Activated T-cell treated with anti-CD3 and anti-CD28 coated beads, Interleukin-2, amount 50 U/mL, for 4 hours (primary cell): ENCODE measurements around the gene TMEM214. TPM values are rescaled to one million over a fixed set of nuclear protein-coding genes. Genes with fewer than 3 reads are reported as not detected.
A peak's percentile ranks its signal among the peaks of the same experiment; 100 is the strongest.

ENCODE experiments used
- ATAC-seq, 2 donors: fragments of 200-7000 bp; cut with Tn5 transposase; one replicate each; pipeline ENCODE4 v1.10.0; 2021
- DNase-seq: peaks from one replicate; pipeline ENCODE4 v3.0.0-alpha.2; 2020
- H3K27me3 Mint-ChIP-seq: one replicate; pipeline ENCODE4 v1.8.0; 2021; ENCODE audit warnings: low read depth, mixed read lengths
- H3K36me3 Mint-ChIP-seq: one replicate; pipeline ENCODE4 v1.8.0; 2022; ENCODE audit warnings: mixed read lengths; ENCODE audit not compliant: insufficient read depth
- H3K4me1 Mint-ChIP-seq: one replicate; pipeline ENCODE4 v1.8.0; 2021; ENCODE audit warnings: low read depth, mixed read lengths
- H3K4me3 Mint-ChIP-seq: one replicate; pipeline ENCODE4 v1.8.0; 2021; ENCODE audit warnings: mild to moderate bottlenecking, moderate library complexity, mixed read lengths
- H3K9me3 Mint-ChIP-seq: one replicate; pipeline ENCODE4 v1.8.0; 2021; ENCODE audit warnings: mixed read lengths
- total RNA-seq, 3 donors: library from RNA; stranded (reverse); gene quantifications; one replicate each; pipeline ENCODE4 v1.2.1, GENCODE V29; 2021

TMEM214 gene
- total RNA-seq, 3 donors from 2014 or later = 59.0 to 71.3 (median 60.4) TPM

GRCh38 chr2:27003007-27003406 is 29.8 kb upstream of the TMEM214 start:
- H3K36me3 Mint-ChIP-seq = peaks cover 2% of the 10 kb centered on the region
- no peak overlapping the region for H3K4me3 Mint-ChIP-seq
- no peaks in the 10 kb centered on the region for H3K4me1 Mint-ChIP-seq
- ATAC-seq (no peak), DNase-seq (no peak)
- H3K27me3 Mint-ChIP-seq = peaks cover 8% of the 10 kb centered on the region
- H3K9me3 Mint-ChIP-seq = no peaks in the 10 kb centered on the region

DNA sequence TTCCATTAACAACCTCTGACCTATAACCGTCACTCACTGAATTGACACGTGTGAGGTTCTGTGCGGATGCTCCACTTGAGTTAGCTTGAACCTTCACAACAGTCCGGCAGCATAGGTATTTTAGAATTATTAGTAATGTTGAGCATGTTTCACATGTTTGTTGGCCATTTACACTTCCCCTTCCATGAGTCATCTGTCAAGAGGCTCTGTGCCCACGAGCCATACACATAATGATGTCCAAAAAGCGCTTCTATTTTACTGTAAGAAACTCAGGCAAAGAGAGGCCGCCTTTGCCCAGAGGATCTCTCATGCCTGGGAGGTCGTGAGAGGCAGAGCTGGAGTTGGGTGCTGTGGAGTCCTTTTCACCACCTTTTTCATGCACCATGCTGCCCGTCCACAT is 28.9 kb upstream of the TMEM214 start:
- ATAC-seq (no peak), DNase-seq (no peak)
- Mint-ChIP-seq H3K36me3 (peaks cover 2% of the 10 kb centered on the region), H3K4me1 (no peaks in the 10 kb centered on the region), H3K27me3 (peaks cover 6% of the 10 kb centered on the region), H3K4me3 (no peak overlapping the region), H3K9me3 (no peaks in the 10 kb centered on the region)

- Mint-ChIP-seq H3K4me1 (peaks cover 3% of the 10 kb centered on the region), H3K9me3 (no peaks in the 10 kb centered on the region), H3K36me3 (no peaks in the 10 kb centered on the region), H3K4me3 (no peak overlapping the region), H3K27me3 (peaks cover 2% of the 10 kb centered on the region)
- ATAC-seq = no peak
- no peak for DNase-seq
These were observed 26.0 kb upstream of the TMEM214 start for GRCh38 chr2:27006602-27007415.

GRCh38 chr2:27007416-27008374 is 25.1 kb upstream of the TMEM214 start:
- Mint-ChIP-seq H3K36me3 (no peaks in the 10 kb centered on the region), H3K9me3 (no peaks in the 10 kb centered on the region), H3K4me3 (no peak overlapping the region), H3K4me1 (peaks cover 3% of the 10 kb centered on the region), H3K27me3 (no peaks in the 10 kb centered on the region)
- no peak for DNase-seq
- ATAC-seq = no peak

DNA sequence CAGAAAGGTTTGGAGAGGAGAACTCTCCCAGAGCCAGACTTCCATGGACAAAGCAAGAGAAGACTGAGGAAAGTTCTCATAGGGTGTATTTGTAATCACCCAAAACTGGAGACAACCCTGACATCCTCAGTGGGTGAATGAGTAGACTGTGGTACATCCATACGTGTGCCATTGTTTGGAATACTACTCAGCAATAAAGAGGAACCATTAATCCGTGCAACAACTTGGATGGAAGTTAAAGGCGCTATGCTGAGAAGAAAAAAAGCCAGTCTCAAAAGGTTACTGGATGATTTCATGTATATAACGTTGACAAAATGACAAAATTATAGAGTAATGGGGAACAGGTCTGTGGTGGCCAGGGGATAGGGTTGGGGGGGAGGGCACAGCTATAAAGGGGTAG is 24.1 kb upstream of the TMEM214 start:
- Mint-ChIP-seq H3K4me1 (peaks cover 3% of the 10 kb centered on the region), H3K27me3 (no peaks in the 10 kb centered on the region), H3K4me3 (no peak overlapping the region), H3K9me3 (no peaks in the 10 kb centered on the region), H3K36me3 (no peaks in the 10 kb centered on the region)
- DNase-seq (no peak), ATAC-seq (no peak)

DNA sequence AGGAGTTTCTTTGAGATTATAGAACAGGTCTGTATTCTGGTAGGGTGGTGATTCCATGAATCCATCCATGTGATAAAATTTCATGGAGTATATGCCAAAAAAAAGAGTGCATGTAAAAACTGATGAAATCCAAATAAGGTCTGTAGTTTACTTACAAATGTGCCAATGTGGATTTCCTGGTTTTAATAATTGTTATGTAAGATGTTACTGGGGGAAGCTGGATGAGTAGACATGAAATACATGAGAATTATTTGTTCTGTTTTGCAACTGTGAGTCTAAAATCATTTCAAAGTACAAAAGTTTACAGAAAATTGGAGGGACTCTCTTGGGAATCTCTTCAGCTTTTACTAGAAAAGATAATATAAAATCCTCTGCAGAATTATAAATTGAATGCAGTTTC is 23.7 kb upstream of the TMEM214 start:
- ATAC-seq (no peak), DNase-seq (no peak)
- H3K36me3 Mint-ChIP-seq = no peaks in the 10 kb centered on the region

GRCh38 chr2:27009716-27010115 is 23.0 kb upstream of the TMEM214 start:
- no peak for DNase-seq
- ATAC-seq = no peak
- Mint-ChIP-seq H3K4me1 (peaks cover 3% of the 10 kb centered on the region), H3K4me3 (no peak overlapping the region), H3K9me3 (no peaks in the 10 kb centered on the region), H3K36me3 (no peaks in the 10 kb centered on the region), H3K27me3 (no peaks in the 10 kb centered on the region)

More for the DNA sequence above, 23.7 kb upstream of the TMEM214 start:
- Mint-ChIP-seq H3K27me3 (no peaks in the 10 kb centered on the region), H3K4me3 (no peak overlapping the region), H3K9me3 (no peaks in the 10 kb centered on the region), H3K4me1 (peaks cover 3% of the 10 kb centered on the region)

- no peaks in the 10 kb centered on the region for H3K27me3 Mint-ChIP-seq
These were observed 22.6 kb upstream of the TMEM214 start for GRCh38 chr2:27010139-27010538.

GRCh38 chr2:27013738-27014137 is 19.0 kb upstream of the TMEM214 start:
- Mint-ChIP-seq H3K27me3 (no peaks in the 10 kb centered on the region), H3K9me3 (no peaks in the 10 kb centered on the region), H3K4me1 (peaks cover 3% of the 10 kb centered on the region), H3K4me3 (no peak overlapping the region), H3K36me3 (no peaks in the 10 kb centered on the region)
- ATAC-seq = no peak
- no peak for DNase-seq

More at GRCh38 chr2:27010139-27010538, 22.6 kb upstream of the TMEM214 start:
- Mint-ChIP-seq H3K4me3 (no peak overlapping the region), H3K9me3 (no peaks in the 10 kb centered on the region), H3K4me1 (peaks cover 3% of the 10 kb centered on the region), H3K36me3 (no peaks in the 10 kb centered on the region)
- no peak for ATAC-seq
- no peak for DNase-seq

- H3K4me1 Mint-ChIP-seq = peaks cover 3% of the 10 kb centered on the region
- H3K4me3 Mint-ChIP-seq = no peak overlapping the region
- H3K9me3 Mint-ChIP-seq = no peaks in the 10 kb centered on the region
- H3K36me3 Mint-ChIP-seq = no peaks in the 10 kb centered on the region
- H3K27me3 Mint-ChIP-seq = no peaks in the 10 kb centered on the region
- DNase-seq (no peak), ATAC-seq (no peak)
These were observed 17.9 kb upstream of the TMEM214 start for GRCh38 chr2:27014771-27015433.

- H3K9me3 Mint-ChIP-seq = no peaks in the 10 kb centered on the region
- DNase-seq (peak; percentile 34), ATAC-seq (peak; percentile 32 to 60)
- no peaks in the 10 kb centered on the region for H3K36me3 Mint-ChIP-seq
- no peaks in the 10 kb centered on the region for H3K27me3 Mint-ChIP-seq
- no peaks in the 10 kb centered on the region for H3K4me1 Mint-ChIP-seq
- H3K4me3 Mint-ChIP-seq = no peak overlapping the region
These were observed 15.9 kb upstream of the TMEM214 start for GRCh38 chr2:27016801-27017325.

DNA sequence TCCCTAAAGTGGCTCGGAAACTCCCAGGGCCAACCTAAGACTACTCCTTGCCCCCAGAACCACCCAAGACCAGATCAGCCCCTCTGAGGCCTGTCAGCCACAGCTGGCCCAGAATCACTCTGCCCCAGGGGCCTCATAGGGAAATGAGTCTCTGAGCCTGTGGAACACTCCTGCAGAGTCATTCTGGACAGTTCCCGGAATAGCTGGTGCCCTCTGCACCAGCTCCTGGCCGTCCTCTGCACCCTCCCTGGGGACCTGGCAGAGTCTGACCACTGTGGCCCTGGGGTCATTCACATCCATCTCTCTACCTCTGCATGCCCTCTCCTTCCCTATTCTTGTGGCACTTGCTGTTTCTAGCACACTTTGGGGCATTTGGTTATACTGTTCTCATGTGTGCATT is 14.6 kb upstream of the TMEM214 start:
- DNase-seq (no peak), ATAC-seq (no peak)
- no peaks in the 10 kb centered on the region for H3K9me3 Mint-ChIP-seq
- H3K27me3 Mint-ChIP-seq = no peaks in the 10 kb centered on the region
- no peak overlapping the region for H3K4me3 Mint-ChIP-seq
- no peaks in the 10 kb centered on the region for H3K4me1 Mint-ChIP-seq
- peaks cover 3% of the 10 kb centered on the region for H3K36me3 Mint-ChIP-seq

DNA sequence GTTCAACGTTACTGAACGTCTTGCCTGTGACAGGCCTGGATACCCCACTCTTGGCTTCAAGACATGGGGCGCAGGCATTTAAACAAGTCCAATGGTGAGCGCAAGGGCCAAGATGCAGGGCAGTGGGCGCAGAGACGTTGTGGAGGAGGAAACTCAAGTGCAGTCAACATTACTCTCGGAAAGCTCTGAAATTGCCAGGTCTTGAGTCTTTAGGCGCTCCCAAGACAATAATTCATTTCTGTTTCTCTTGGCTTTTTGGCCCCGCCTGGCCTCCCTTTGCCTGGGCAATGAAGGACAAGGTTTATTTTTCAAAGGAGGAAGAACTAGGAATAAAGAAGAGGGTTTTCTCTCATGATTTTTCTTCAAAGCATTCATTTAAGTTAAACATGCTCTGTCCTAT is 13.3 kb upstream of the TMEM214 start:
- Mint-ChIP-seq H3K4me3 (no peak overlapping the region), H3K36me3 (peaks cover 5% of the 10 kb centered on the region), H3K4me1 (no peaks in the 10 kb centered on the region), H3K9me3 (no peaks in the 10 kb centered on the region), H3K27me3 (no peaks in the 10 kb centered on the region)
- ATAC-seq (no peak), DNase-seq (no peak)
